C4-2B (cell line): ENCODE results near the gene RAB44.

ENCODE experiments used
- ZFX ChIP-seq: fragments of 450-650 bp; IDR thresholded peaks from 2 replicates; pipeline ENCODE4 v1.6.1; 2017
- TF ChIP-seq, protein P1 (sequence below): fragments of 450-650 bp; conservative IDR thresholded peaks from 2 replicates; pipeline ENCODE4 v1.5.1; 2017; ENCODE audit warnings: mild to moderate bottlenecking

DNA sequence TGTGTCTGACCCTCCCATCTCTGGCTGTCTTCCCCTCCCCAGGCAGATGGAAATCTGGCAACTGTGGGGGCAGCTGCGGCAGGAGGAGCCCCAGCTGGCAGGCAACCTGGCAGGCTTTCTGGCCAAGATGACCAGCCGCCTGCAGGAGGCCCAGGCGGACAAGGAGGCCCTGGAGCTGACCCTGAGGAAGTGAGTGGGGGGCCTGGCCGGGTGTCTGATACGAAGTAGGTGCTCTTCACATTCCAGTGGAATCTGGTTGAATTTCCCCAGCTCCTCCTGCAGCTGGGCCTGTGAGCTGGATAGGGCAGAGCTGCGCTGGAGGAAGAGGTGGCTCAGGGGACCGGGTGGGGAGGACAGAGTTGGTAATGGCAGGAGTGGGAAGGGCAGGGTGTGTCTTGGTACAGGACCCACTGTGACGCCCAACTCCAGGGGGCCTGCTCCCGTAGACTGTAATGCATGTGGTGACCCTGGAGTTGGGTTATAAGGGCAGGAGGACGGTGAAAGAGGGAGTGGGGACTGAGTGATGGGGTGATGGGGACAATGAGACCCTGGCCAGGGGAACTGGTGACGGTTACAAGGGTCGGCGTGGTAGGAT is 19.7 kb downstream of the RAB44 start:
- TF ChIP-seq, protein P1, sequence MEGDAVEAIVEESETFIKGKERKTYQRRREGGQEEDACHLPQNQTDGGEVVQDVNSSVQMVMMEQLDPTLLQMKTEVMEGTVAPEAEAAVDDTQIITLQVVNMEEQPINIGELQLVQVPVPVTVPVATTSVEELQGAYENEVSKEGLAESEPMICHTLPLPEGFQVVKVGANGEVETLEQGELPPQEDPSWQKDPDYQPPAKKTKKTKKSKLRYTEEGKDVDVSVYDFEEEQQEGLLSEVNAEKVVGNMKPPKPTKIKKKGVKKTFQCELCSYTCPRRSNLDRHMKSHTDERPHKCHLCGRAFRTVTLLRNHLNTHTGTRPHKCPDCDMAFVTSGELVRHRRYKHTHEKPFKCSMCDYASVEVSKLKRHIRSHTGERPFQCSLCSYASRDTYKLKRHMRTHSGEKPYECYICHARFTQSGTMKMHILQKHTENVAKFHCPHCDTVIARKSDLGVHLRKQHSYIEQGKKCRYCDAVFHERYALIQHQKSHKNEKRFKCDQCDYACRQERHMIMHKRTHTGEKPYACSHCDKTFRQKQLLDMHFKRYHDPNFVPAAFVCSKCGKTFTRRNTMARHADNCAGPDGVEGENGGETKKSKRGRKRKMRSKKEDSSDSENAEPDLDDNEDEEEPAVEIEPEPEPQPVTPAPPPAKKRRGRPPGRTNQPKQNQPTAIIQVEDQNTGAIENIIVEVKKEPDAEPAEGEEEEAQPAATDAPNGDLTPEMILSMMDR = no peak
- no peak for TF ChIP-seq ZFX
